Mucosa of descending colon (tissue), 3 donors: ENCODE measurements around the gene ZYG11A. TPM values are rescaled to one million over a fixed set of nuclear protein-coding genes. Genes with fewer than 3 reads are reported as not detected.

Source experiments
- ATAC-seq: fragments of 200-7000 bp; cut with Tn5 transposase; one replicate; pipeline ENCODE4 v1.9.1; 2020; ENCODE audit warnings: mild to moderate bottlenecking, moderate library complexity
- DNase-seq, 3 donors: peaks; one replicate each; pipeline ENCODE4 v3.0.0-alpha.2; 2020
- H3K36me3 ChIP-seq: fragments of 200-600 bp; one replicate; pipeline ENCODE4 v1.8.0; 2021; ENCODE audit warnings: low read depth, mild to moderate bottlenecking
- H3K4me1 ChIP-seq: fragments of 200-600 bp; one replicate; pipeline ENCODE4 v1.8.0; 2021; ENCODE audit warnings: low read depth, mild to moderate bottlenecking
- H3K4me3 ChIP-seq: fragments of 200-600 bp; one replicate; pipeline ENCODE4 v1.8.0; 2021; ENCODE audit warnings: mild to moderate bottlenecking
- H3K9me3 ChIP-seq: fragments of 200-600 bp; one replicate; pipeline ENCODE4 v1.8.0; 2021; ENCODE audit warnings: mild to moderate bottlenecking
- CTCF ChIP-seq: fragments of 200-600 bp; IDR thresholded peaks from one replicate; pipeline ENCODE4 v1.8.0; 2022; ENCODE audit warnings: antibody characterized with exemption, mild to moderate bottlenecking
- intact Hi-C, 2 donors: fragments of 100-400 bp; cut with DNase I in 1 of 2; cut with micrococcal nuclease in 1 of 2; formaldehyde crosslinking; loops; one replicate each; pipeline versions ENCODE4 v1.11.0 to v1.11.1; 2022; cut with DNase I, micrococcal nuclease
- total RNA-seq, 3 donors: library from RNA; stranded (reverse); fragmentation: NEBNext Ultra II Directional in 2 of 3; extraction: Animal tissue kit (Norgen Biotek cat#: 25700) in 2 of 3; gene quantifications; one replicate each; pipeline versions ENCODE4 v1.2.1 to v1.2.4, GENCODE V29; 2021 to 2023
- donor health status: DM: no; HTN: no; CAD: no; lungs with moderate emphysema.
- donor health status: DM: no; HTN: no; CAD: no.
- donor health status: DM: no; HTN: yes; CAD: no.

ZYG11A gene
- total RNA-seq, 3 donors from 2014 or later: 0.07 to 0.12 TPM; not detected in 1

- peak overlapping the region; percentile 55 for H3K4me3 ChIP-seq
- H3K9me3 ChIP-seq: no peaks in the 10 kb centered on the region
- intact Hi-C loops: no loop called here
- H3K36me3 ChIP-seq: no peaks in the 10 kb centered on the region
- no peak for DNase-seq
- peak; percentile 59 for ATAC-seq
- no peak for TF ChIP-seq CTCF
- peaks cover 5% of the 10 kb centered on the region for H3K4me1 ChIP-seq
Observed at GRCh38 chr1:52928015-52928404, 85.5 kb downstream of the ZYG11A start.

- DNase-seq (no peak), ATAC-seq (no peak)
- Histone ChIP-seq H3K4me3 (no peak overlapping the region), H3K9me3 (no peaks in the 10 kb centered on the region), H3K4me1 (peaks cover 5% of the 10 kb centered on the region), H3K36me3 (no peaks in the 10 kb centered on the region)
- intact Hi-C loops: no loop called here
- TF ChIP-seq CTCF: no peak
Observed at GRCh38 chr1:52929019-52929418, 86.5 kb downstream of the ZYG11A start.

GRCh38 chr1:52937433-52938182, 95.0 kb downstream of the ZYG11A start:
- intact Hi-C loops: no loop called here
- ATAC-seq (no peak), DNase-seq (no peak)
- Histone ChIP-seq H3K36me3 (no peaks in the 10 kb centered on the region), H3K9me3 (no peaks in the 10 kb centered on the region), H3K4me1 (no peaks in the 10 kb centered on the region), H3K4me3 (no peak overlapping the region)
- no peak for TF ChIP-seq CTCF

GRCh38 chr1:52938183-52938451, 95.6 kb downstream of the ZYG11A start:
- intact Hi-C loops: no loop called here
- no peak for ATAC-seq

GRCh38 chr1:52943876-52944416, 101.4 kb downstream of the ZYG11A start:
- no peak for DNase-seq
- H3K36me3 ChIP-seq: no peaks in the 10 kb centered on the region
- TF ChIP-seq CTCF: no peak
- H3K9me3 ChIP-seq: no peaks in the 10 kb centered on the region
- ATAC-seq: no peak
- H3K4me3 ChIP-seq: no peak overlapping the region
- intact Hi-C loops: no loop called here
- no peaks in the 10 kb centered on the region for H3K4me1 ChIP-seq

More at GRCh38 chr1:52938183-52938451, 95.6 kb downstream of the ZYG11A start:
- Histone ChIP-seq H3K4me1 (no peaks in the 10 kb centered on the region), H3K4me3 (no peak overlapping the region), H3K36me3 (no peaks in the 10 kb centered on the region), H3K9me3 (no peaks in the 10 kb centered on the region)
- no peak for TF ChIP-seq CTCF
- DNase-seq: no peak
